GM21423 (cell line): ENCODE data around the gene FAM186B.
"Not testable (repeated sequence)": the region's sequence is repeated elsewhere in the genome, so short reads cannot be mapped to it uniquely, and the experiment has no call there.

Source experiments
- ATAC-seq: cut with Tn5 transposase; IDR thresholded peaks from one replicate; pipeline ENCODE4 v1.9.1; 2021; ENCODE audit warnings: mild to moderate bottlenecking, moderate library complexity; ENCODE audit not compliant: unreplicated experiment

Gene FAM186B

DNA sequence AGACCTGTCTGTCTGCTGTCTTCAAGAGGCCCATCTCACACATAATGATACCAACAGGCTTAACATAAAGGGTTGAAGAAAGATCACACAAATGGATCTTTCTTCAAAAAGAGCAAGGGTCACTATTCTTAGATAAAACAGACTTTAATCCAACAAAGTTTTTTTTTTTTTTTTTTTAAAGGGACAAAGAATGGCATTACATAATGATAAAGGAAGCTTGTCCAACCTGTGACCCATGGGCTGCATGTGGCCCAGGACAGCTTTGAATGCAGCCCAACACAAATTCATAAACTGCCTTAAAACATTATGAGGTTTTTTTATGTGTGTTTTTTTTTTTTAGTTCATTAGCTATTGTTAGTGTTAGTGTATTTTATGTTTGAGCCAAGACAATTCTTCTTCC, 6.8 kb upstream of the FAM186B start:
- ATAC-seq: no peak

DNA sequence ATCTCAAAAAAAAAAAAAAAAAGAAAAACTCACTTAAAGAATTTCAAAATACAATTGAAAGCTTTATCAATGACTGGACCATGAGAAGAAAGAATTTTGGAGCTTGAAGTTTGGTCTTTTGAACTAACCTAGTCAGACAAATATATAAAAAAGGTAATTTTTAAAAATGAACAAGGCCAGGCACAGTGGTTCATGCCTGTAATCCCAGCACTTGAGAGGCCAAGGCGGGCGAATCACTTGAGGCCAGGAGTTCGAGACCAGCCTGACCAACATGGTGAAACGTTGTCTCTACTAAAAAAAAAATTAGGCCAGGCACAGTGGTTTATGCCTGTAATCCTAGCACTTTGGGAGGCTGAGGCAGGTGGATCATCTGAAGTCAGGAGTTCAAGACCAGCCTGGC, 5.3 kb upstream of the FAM186B start:
- not testable (repeated sequence) for ATAC-seq

DNA sequence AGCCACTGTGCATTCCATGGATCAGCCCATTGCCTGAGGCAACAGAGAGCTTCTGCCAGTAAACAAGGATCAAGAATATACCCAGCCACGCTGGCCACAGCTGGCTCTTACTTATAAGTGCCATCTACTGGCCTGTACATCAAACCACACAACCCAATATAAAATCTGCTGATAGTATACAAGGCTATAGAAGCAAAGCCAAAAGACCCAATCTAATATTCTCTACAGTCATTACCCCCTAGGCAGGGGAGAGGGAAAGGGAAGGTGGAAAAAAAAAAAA, 4.4 kb upstream of the FAM186B start:
- no peak for ATAC-seq

DNA sequence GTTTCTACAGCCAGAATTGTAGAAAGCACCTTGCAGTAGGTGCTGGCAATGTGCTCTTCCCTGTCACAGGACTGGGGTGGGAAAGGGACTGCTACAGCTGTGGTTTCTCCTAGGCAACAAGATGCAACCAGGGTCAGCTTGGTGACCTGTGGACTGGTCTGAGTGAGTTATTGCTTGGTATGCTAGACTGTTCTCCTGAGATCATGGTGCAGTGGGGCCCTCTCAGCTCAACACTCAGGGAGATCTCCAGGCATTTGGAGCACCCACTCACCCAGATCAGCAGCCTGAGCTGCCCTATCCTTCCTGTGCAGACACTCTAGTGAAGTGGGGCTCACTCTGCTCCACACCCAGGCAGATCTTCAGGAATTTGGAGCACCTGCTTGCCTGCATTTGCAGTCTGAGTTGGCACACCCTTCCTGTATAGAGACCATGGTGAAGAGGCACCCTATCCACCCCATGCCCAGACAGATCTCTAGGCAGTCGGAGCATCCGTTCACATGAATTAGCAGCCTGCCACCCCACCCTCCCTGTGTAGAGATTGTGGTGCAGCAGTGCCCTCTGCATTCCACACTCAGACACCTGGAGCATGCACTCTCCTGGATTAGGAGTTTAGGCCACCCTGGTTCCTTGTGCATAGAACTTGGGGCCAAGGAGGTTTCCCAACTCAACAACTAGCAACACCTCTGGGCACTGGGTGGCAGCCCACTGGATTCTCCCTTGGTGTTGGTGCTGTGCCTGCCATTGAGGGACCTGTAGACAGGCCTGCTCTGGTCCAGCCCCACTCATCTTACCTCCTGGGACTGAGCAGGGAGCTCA, 3.8 kb upstream of the FAM186B start:
- ATAC-seq: no peak

DNA sequence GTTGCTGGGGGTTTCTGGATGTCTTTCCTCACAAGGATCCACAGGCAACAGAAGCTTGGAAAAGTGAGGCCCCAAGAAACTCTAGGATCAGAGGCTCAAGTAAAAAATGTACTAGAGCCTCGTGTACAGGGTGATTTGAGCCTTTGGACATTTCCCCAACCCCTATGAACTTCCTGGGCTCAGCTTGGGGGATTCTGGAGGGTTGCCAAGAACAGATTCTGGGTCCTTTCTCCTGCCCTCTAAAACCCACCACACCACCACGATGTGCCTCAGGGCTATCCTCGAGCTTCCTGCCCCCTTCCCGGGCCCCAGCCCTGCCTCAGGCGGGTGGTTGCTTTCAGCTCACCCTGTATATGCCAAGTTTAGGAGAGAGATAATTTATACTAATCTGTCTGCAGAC, 583 bp downstream of the FAM186B start:
- no peak for ATAC-seq

DNA sequence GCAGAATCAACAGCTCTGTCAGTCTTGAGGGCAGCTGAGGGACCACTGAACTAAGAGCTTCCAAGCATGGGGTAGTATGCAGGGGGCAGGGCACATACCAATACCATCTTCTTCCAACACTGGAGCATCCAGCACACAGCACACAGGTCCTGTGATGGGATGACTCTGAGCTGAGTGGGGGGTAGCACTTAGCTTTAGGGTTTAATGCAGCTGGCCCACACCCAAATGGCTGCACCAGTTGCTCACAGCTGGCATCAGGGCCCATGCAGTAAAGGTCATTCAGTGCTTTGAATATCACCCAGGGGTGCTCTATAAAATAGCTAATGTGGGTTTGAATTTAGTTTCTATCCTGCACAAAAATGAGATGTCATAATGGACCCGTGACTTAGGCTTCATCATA, 1.7 kb downstream of the FAM186B start:
- no peak for ATAC-seq

DNA sequence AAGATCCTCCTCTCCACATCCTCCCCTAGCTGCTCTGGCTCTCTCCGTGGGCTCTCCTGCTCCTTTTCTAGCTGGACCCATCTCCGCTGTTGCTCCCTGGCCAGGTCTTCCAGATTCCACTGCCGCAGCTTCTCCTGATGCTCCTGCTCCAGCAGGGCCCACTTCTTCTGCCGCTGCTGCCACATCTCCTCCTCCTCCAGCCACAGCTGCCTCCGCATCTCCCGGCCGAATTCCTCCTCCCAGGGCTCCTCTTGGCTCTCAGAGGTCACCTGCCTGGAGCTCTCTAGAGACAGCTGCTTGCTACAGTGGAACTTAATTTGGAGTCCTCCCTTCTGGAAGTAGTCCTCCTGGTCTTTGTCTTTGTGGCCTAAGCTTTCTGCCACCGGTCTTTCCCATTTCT, 5.5 kb downstream of the FAM186B start:
- no peak for ATAC-seq

DNA sequence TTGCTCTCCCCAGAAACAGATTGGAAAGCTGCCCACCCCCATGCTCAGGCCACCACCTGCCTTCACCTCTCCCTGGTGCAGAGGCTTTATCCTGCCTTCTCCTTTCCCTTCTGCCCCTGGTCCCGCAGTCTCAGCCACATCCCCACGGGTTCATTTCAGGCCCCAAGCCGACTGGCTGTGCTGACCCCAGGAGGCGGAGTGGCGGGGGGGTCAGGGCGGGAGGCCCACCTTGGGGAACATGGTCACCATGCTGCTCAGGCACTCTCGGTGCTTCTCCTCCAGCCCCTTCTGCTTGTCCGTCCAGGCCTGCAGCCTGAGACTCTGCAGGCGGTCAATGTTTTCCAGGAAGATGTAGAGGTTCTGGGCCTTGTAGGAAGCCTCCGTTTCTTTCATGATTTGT, 6.9 kb downstream of the FAM186B start:
- ATAC-seq: no peak

DNA sequence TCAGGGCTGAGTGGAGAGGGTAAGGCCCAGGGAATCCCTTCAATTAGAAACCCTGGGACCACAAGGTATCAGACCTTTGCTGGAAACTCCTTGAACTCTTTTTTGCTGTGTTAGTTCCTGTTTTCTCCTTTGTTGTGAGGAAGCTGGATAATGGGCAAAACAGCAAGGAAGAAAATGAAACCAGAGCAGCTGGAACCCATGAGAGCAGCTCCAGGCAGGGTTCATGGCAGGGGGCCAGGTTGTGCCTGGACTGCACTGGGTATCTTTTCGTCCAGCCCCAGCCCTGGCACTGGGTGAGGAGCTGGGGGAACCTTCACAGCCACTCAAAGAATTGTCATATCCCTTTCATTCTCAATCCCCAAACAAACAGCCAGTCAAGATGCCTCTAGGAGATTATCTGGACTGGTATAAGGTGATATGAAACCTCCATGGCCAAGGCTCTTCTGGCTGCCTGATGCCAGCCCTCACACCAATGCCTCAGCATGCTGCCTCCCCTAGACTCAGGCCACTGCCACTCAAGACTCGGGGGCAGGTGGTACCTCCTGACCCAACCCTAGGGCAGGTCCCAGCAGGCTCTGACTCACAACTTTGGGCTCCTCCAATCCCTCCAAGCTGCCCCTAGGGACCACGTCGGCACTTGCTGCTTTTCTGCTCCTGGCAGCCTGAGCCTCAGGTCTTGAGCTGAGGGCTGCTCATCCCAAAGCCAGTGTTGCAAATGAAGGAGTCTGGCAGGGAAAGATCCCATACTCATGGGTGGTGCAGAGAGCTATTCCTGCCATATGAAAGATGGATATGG, 16.5 kb downstream of the FAM186B start:
- no peak for ATAC-seq

DNA sequence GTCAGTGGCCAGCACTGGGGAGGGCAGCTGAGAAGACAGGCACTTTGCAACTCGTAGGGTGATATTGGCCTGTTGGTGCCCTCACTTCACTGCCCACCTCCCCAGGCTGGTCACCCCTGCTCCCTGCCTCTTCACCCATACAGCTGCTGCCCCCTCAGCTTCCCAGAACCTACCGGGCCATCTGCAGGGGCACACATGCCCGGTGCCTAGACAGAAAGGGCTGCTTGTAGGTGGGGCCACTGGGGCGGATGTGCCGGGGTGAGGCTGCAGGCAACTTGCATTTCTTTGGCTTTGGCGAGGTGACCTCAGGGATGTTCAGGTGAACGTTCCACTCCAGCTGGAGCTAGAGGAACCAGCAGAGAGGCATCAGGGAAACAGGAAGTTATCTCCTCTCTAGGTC, 17.2 kb downstream of the FAM186B start:
- no peak for ATAC-seq

DNA sequence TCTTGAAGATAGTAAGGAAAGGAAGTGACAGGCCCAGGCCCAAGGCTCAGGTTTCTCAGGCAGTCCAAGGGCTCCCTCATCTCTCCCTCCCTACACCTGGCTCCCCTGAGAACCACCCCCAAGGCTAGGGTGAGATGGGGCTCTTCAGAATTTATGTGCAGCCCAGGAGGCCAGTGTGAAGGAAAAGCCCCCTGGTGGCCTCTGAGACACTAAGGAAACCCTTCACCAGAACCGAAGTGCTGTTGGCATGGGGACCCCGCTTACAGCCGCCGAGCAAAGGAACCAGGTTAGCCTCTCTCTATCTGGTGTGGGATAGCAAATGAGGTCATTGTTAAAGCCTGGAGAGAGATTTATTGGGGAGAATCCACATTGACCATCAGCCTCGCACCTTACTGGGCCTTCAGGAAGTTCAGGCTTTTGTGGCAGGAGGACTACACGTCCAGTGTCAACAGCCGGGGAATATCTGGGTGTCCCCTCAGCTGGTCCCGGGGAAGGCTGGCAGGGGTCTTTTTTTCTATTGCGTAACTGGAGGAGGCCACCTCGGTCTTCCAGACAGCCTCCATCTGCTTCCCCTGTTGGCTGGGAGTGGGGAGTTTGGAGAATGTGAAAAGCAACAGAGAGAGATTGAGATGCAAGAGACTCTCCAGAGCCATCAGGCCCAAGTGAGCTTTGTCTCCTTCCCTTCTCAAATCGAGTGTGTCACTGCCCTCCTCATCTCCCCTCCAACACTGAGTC, 18.1 kb downstream of the FAM186B start:
- no peak for ATAC-seq

DNA sequence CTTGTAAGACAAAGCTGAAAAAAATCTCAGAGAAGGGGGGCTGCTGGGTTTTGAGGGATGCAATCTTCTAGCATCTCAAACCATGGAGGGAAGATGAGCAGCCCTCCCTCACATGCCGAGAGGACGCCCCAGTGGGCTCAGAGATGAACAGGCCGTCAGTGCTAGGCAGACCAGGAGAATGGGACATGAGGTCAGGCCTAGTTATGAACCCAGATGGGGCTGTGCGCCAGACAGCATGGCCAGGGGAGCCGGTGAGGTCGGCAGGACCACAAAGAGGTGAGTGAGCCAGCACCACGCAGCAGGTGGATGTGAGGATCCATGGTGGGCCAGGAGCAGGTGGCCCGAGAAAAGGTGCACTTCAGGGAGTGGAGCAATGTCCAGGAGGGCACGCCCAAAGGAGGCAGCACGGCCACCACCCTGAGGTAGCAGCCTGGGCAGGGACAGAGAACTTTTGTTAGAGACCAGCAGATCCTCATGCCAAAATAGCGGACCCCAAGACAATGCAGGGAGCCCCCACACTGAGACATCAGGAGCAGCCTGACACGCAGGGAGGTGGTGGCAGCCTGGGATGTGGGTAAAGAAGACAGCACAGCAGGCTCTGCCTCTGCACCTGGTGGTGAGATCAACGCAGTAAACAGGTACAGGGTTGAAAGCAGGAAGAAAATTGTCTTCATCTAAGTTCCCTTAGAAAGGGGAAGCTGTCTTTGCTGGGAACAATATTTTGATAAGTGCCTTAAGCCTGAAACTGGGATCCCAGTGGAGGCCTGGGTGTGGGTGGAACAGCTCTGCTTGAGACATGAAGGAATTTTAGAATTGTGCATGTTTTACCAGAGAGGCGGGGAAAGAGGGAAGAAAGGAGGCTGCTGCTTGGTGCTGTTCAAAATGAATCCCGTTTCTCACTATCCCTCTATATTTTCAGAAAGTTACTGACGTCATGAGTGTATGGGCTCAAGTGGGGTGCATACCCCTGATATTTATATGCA, 19.7 kb downstream of the FAM186B start:
- ATAC-seq: no peak

DNA sequence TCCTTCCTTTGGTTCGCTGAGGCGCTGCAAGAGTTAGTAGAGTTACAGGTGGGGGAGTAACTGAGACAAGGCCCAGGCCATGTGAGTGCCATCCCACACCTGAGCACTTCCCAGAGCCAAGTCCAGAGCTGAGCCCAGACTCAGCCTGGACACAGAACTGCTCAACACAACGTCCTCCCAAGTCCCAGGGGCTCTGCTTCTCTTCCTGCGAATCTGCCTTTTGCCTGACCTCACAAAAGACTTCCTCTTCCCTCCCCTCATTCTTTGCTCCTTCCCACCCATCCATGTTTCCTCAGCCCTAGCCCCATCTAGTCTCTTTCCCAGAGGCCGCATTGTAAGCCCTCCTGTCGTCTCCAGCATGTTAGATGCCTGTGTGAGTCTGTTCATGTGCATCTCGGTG, 20.8 kb downstream of the FAM186B start:
- no peak for ATAC-seq

DNA sequence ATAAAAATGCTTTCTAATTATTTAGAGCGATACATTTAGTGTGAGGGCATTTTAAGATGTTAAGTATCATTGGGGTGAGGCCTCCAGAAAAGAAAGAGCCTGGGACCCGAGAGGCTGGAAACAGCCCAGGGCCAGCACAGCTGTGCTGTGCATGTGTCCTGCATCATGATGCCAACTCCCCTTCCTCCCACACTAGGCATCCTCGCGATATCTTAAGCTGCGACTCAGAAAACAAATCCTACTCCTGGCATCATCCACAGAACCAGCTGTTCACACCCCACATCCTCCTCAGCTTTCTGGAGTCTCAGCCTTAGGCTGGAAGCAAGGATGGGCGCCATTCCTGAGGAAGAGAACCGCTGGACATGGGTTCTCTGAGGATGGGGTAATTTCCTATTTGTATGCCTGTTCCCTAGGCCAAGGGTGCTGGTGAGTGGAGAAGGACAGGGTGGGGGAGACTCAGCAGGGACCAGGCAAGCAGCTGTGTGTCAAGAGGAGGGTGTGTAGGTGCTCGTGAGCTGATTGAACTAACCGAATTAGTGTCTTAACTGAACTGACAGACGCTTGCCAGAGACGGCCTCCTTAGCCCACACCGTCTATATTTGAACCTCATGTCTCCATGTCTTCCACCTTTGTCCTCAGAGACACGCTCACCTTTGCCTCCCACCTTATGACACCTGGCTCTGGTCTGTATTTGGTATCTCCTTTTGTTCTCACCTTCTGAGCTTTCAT, 21.9 kb downstream of the FAM186B start:
- no peak for ATAC-seq

DNA sequence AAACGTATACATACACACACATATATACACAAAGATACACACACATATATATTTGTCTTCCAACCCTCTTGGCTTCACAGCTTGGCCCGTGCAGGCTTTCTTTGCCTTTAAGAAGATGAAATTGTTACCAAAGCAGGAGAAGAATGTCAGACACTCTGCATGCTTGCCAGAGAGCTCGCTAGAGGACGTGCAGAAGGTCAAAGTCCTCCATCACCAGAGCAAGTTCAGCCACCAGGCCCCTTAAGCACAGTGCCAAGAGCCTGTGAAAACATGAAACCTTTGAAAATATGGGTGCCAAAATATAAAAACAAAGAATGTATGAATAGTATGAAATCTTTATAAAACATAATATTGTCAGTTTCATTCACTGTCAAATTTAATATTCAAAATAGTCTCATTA, 22.6 kb downstream of the FAM186B start:
- ATAC-seq: no peak

DNA sequence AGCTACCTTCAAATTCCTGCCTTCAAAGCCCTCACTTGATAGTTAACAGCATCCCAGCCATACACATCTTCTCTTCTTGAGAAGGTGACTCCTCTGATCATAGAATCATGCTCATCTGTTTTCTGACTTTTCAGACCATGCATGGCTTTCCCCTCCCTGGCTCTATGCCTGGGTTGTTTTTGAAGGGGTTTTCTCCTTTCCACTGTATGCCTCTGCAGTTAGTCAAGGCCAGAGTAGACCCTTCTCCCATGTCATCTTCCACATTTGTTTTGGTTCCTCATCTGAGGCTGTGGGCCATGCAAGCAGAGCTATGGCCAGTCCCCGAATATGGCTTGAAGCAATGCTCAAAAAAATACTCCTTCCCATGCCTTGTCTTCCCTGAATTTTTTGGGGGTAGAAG, 23.2 kb downstream of the FAM186B start:
- ATAC-seq: no peak

DNA sequence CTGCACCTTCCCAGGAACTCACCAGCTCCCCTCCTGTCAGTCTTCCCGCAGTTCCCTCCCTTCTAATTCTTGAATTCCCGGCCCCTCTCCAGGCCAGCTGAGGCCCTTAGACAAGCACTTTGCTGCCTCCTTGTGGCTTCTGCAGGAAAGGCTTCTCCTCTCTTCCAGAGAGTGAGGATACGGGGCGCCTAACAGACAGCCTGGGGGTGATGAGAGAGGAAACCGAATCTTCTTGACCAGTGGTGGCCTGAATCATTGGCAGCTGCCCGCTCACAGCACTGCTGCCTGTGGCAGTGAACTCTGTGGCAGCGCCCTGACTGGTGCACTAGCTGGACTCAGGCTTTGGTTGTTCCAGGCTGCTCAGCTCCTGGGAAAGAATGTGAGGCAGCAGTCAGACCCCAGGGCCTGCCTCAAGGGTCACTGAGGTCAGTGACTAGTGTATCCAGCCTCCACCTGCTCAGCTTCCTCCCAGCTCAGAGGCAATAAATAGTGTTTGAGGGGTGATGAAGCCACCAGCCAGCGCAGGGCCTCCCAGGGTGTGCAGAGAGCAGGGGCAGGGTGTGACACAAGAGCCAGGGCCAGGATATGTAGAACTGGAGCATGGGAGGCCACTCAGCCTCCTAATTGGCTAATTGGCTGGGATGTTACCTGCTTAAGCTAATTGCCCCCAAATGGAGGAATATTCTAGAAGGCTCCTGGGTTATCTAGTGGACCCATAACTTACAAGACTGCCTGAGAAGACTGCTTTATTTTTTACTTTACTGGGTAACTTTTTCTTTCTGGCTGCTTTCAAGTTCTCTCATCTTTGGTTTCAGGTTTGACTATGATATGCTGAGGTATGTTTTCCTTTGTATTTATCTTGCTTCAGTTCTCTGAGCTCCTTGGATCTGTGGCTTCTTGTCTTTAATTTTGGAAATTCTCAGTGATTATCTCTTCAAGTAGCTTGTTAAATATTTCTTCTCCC, 24.6 kb downstream of the FAM186B start:
- ATAC-seq: peak; percentile 44

DNA sequence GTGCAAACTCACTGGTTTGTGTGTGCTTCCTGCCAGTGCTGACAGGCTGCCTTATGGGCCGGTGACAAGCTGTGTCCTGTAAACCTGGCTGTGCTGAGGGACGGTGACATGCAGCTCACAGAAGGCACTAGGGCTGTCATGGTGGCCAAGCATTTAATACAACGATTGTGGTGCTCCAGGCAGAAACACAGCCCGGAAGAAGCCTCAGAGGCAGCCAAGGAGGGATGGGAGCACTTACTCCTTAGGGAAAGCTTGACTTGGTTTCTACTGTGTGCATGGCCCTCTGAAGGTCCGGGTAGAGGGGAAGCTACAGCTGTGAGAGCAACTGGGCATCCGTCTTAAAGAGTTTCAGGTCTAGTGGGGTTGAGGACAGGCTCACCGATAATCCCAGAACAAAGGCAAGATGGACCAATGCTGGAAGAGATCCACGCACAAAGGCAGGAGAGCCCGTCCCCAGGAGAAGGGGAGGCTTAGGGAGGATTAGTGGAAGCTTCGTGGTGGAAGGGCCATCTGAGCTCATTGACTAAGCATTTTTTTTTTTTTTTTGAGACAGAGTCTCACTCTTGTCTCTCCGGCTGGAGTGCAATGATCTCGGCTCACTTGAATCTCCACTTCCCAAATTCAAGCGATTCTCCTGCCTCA, 26.8 kb downstream of the FAM186B start:
- ATAC-seq: no peak
